Body of pancreas (tissue), 4 donors: ENCODE data around the gene PHTF1. TPM values are rescaled to one million over a fixed set of nuclear protein-coding genes. Genes with fewer than 3 reads are reported as not detected.
A peak's percentile ranks its signal among the peaks of the same experiment; 100 is the strongest.

Experiments
- ATAC-seq: fragments of 150-250 bp; one replicate; pipeline ENCODE4 v1.9.1; 2016
- DNase-seq, 4 donors: peaks; one replicate each; pipeline ENCODE4 v3.0.0-alpha.2; 2019
- H3K27ac ChIP-seq, 4 donors: fragments of 200-600 bp; sonication (generic); 1 replicate in 3 of 4; 2 replicates in 1 of 4; pipeline versions ENCODE4 v1.5.1 to v1.6.1; 2016 to 2019; ENCODE audit warnings: mild to moderate bottlenecking in 1 of 4, mixed read lengths in 1 of 4, moderate library complexity in 1 of 4
- H3K27me3 ChIP-seq, 2 donors: fragments of 200-600 bp; sonication (generic); one replicate each; pipeline ENCODE4 v1.6.0; 2016; ENCODE audit warnings: mild to moderate bottlenecking in 1 of 2
- H3K36me3 ChIP-seq, 2 donors: fragments of 200-600 bp; sonication (generic); replicated peaks in 1 of 2; 2 replicates each; pipeline ENCODE4 v1.5.1; 2016; ENCODE audit warnings: low read depth in 2 of 2; ENCODE audit not compliant: insufficient read depth in 1 of 2
- H3K4me1 ChIP-seq: fragments of 200-600 bp; sonication (generic); one replicate; pipeline ENCODE4 v1.6.0; 2016
- H3K4me3 ChIP-seq, 2 donors: fragments of 200-600 bp; sonication (generic); 1 replicate in 1 of 2; 2 replicates in 1 of 2; pipeline ENCODE4 v1.5.1; 2016 to 2019
- H3K9me3 ChIP-seq, 3 donors: fragments of 200-600 bp; sonication (generic); 1 replicate in 2 of 3; 2 replicates in 1 of 3; pipeline ENCODE4 v1.5.1; 2016
- CTCF ChIP-seq, 7 experiments: fragments of 450-650 bp in 4 of 7; fragments of 200-600 bp in 3 of 7; sonication (generic) in 3 of 7; IDR thresholded peaks; one replicate each; pipeline ENCODE4 v1.5.1; 2016 to 2019; ENCODE audit warnings: antibody characterized with exemption in 7 of 7
- POLR2A ChIP-seq, 3 donors: fragments of 450-650 bp; IDR thresholded peaks; one replicate each; pipeline ENCODE4 v1.6.1; 2016; ENCODE audit warnings: antibody characterized with exemption in 3 of 3, mild to moderate bottlenecking in 2 of 3
- WGBS, 2 donors: methylation state at CpG; one replicate each; pipeline ENCODE4 v1.1.5; 2017; 5-methylcytosine and 5-hydroxymethylcytosine counted together
- intact Hi-C: fragments of 100-400 bp; cut with DNase I; formaldehyde crosslinking; loops from one replicate; pipeline ENCODE4 v1.15.1; 2023
- total RNA-seq, 2 donors: library from RNA; depleted of rRNA; stranded (reverse); fragments of >200 nt; gene quantifications; one replicate each; pipeline ENCODE4 v1.1.0, GENCODE V29; 2016

PHTF1 gene
- total RNA-seq, 2 donors from 2014 or later: 9.3 to 29.7 TPM

GRCh38 chr1:113683384-113684152 lies 75.7 kb downstream of the PHTF1 start:
- DNase-seq: peak in 1 of 4 donors; percentile 4
- no peaks in the 10 kb centered on the region for H3K4me1 ChIP-seq
- no peaks in the 10 kb centered on the region for H3K36me3 ChIP-seq
- ATAC-seq: peak; percentile 56
- intact Hi-C loops: no loop called here
- no peak for TF ChIP-seq CTCF (IDR thresholded peaks at IDR 0.05)
- no peak for TF ChIP-seq POLR2A (IDR thresholded peaks at IDR 0.05)
- no peaks in the 10 kb centered on the region for H3K27me3 ChIP-seq
- peak overlapping the region in 1 of 4 donors; percentile 38 for H3K27ac ChIP-seq
- WGBS, 2 donors: 72 to 74% methylated on average over 8 of the region's 8 CpGs
- H3K4me3 ChIP-seq: no peak overlapping the region
- H3K9me3 ChIP-seq: no peaks in the 10 kb centered on the region

DNA sequence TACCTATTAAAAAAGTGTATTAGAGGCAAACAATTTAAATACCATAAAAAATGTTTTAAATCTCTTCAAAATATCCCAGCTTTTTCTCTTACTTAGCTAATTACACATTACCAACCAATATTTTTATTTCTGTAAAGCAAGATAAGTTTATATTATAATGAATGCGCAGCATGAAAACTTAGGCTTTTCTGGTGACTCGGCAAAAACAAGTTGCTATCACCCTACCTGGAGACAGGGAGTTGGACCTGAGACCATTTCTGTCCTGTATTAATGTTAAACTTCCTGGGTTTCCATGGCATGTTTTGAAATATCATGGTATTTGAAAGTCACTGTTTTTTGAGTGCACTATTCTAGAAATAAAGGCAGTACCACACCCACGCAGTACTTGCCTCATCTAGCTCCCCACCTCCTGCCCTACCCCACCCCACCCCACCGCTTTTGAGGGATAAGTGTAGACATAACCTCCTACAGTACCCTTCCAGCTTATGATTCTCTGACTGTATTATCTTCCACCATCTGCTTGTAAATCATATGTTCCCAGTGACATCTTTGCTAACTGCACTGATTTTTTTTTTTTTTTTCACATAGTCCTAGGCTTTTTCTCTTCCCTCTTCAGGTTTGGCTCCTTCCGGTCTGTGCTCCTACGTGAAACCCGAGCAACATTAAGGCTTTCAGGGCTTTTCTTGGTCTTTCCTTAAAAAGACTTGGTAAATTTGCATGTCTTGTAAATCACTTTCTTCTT lies 77.5 kb downstream of the PHTF1 start:
- ATAC-seq: no peak
- no peak for DNase-seq
- TF ChIP-seq CTCF (IDR thresholded peaks at IDR 0.05) (no peak), POLR2A (IDR thresholded peaks at IDR 0.05) (no peak)
- intact Hi-C loops: no loop called here
- no peak overlapping the region for H3K27ac ChIP-seq
- no peaks in the 10 kb centered on the region for H3K27me3 ChIP-seq
- peaks cover 6% of the 10 kb centered on the region for H3K4me1 ChIP-seq
- no peaks in the 10 kb centered on the region for H3K36me3 ChIP-seq
- no peak overlapping the region for H3K4me3 ChIP-seq
- no peaks in the 10 kb centered on the region for H3K9me3 ChIP-seq
- 90 to 92% methylated on average over 7 of the region's 7 CpGs for WGBS, 2 donors

DNA sequence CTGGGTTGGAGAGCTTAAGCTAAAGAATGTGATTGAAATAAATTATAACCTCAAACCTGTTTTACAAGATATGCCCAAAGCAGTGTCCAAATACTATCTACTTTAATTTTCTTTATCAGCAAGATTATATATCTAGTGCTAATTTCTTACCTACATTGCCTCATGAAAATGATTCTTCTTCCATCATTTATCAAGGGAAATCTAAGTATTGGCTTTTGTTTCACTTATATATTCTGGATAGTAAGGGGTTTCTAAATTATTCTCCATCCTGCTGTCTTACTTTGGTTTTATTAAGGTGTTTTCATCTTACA lies 81.2 kb downstream of the PHTF1 start:
- H3K27me3 ChIP-seq: no peaks in the 10 kb centered on the region
- H3K9me3 ChIP-seq: no peaks in the 10 kb centered on the region
- TF ChIP-seq CTCF (IDR thresholded peaks at IDR 0.05) (no peak), POLR2A (IDR thresholded peaks at IDR 0.05) (no peak)
- no peaks in the 10 kb centered on the region for H3K36me3 ChIP-seq
- intact Hi-C loops: loop anchor here (5.0 kb wide), 1 partner anchor 536 kb away; no protein-coding TSS in a partner anchor
- H3K4me1 ChIP-seq: peaks cover 6% of the 10 kb centered on the region
- H3K27ac ChIP-seq: no peak overlapping the region
- no peak for DNase-seq
- ATAC-seq: no peak
- H3K4me3 ChIP-seq: no peak overlapping the region

GRCh38 chr1:113677250-113678158 lies 81.8 kb downstream of the PHTF1 start:
- Histone ChIP-seq H3K27ac (peak overlapping the region in 1 of 4 donors; percentile 6), H3K4me1 (peaks cover 6% of the 10 kb centered on the region), H3K9me3 (no peaks in the 10 kb centered on the region), H3K4me3 (no peak overlapping the region), H3K27me3 (no peaks in the 10 kb centered on the region), H3K36me3 (peaks cover 0 to under 1% of the 10 kb centered on the region in 2 donors)
- ATAC-seq (no peak), DNase-seq (peak; percentile 30 to 52 (median 42))
- intact Hi-C loops: loop anchor here (5.0 kb wide), 1 partner anchor 535 kb away; no protein-coding TSS in a partner anchor
- 13 to 18% methylated on average over 7 of the region's 7 CpGs for WGBS, 2 donors
- TF ChIP-seq POLR2A (IDR thresholded peaks at IDR 0.05) (no peak), CTCF (IDR thresholded peaks at IDR 0.05) (peak; percentile 24 to 66 (median 54))
